Neural cell (in vitro differentiated cells): ENCODE results near the gene SDC3.

Experiments
- EP300 ChIP-seq: fragments of 450-650 bp; conservative IDR thresholded peaks from 2 replicates; pipeline ENCODE4 v1.6.1; 2014; ENCODE audit warnings: antibody characterized with exemption, mild to moderate bottlenecking, moderate library complexity; ENCODE audit not compliant: poor library complexity, severe bottlenecking
- EZH2 ChIP-seq: fragments of 200-600, 300-800 bp; shearing (Covaris generic), sonication (generic); IDR thresholded peaks from 2 replicates; pipeline ENCODE4 v1.6.1; 2014; ENCODE audit warnings: antibody characterized with exemption, low read length, borderline replicate concordance, mild to moderate bottlenecking; ENCODE audit not compliant: insufficient read depth, poor library complexity, severe bottlenecking
- MXI1 ChIP-seq: fragments of 450-650 bp; conservative IDR thresholded peaks from 2 replicates; pipeline ENCODE4 v1.6.1; 2014; ENCODE audit warnings: antibody characterized with exemption, mild to moderate bottlenecking; ENCODE audit not compliant: poor library complexity, severe bottlenecking
- POLR2AphosphoS5 ChIP-seq: IDR thresholded peaks from 2 replicates; pipeline ENCODE4 v1.6.1; 2012
- RAD21 ChIP-seq: fragments of 450-650 bp; conservative IDR thresholded peaks from 2 replicates; pipeline ENCODE4 v1.6.1; 2014; ENCODE audit warnings: antibody characterized with exemption, mild to moderate bottlenecking, moderate library complexity
- TAF1 ChIP-seq: IDR thresholded peaks from 2 replicates; pipeline ENCODE4 v1.6.1; 2012; ENCODE audit warnings: low read depth
- TF ChIP-seq, protein P1 (sequence below): fragments of 450-650 bp; IDR thresholded peaks from 2 replicates; pipeline ENCODE4 v1.5.1; 2014; ENCODE audit warnings: antibody characterized with exemption, mild to moderate bottlenecking, moderate library complexity; ENCODE audit not compliant: poor library complexity, severe bottlenecking
- TF ChIP-seq, protein P2 (sequence below): IDR thresholded peaks from 2 replicates; pipeline ENCODE4 v1.6.1; 2012; ENCODE audit warnings: borderline replicate concordance

DNA sequence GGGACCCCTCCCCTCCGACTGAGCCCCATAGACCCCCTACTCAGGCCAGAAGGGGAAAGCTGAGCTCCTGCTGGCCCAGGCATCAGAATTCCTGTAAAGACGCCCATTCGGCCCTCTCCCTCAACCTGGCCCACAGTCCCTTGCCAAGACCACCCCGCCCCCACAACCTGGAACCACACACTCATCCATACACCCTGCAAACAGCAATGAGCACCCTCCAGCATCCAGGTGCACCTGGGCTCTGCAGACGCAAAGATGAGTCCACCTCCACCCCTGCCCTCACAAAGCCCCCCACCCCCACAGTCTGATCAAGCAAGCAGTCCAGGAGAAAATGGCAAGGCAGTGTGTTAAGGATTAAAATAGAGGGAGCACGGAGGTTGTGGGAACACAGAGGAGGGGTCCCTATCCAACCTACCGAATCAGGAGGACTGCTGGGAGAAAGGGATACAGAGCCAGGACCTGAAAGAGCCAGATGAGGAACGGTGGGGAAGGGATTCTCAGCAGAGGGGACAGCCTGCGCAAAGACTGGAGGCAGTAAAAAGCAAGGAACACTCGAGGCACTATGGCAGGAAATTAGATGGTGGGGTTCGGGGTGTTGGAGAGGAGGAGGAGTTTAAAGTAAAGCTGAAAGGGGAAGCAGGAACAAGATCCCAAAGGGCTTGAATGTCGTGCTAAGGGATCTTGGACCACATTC, 83.7 kb downstream of the SDC3 start:
- TF ChIP-seq, protein P1, sequence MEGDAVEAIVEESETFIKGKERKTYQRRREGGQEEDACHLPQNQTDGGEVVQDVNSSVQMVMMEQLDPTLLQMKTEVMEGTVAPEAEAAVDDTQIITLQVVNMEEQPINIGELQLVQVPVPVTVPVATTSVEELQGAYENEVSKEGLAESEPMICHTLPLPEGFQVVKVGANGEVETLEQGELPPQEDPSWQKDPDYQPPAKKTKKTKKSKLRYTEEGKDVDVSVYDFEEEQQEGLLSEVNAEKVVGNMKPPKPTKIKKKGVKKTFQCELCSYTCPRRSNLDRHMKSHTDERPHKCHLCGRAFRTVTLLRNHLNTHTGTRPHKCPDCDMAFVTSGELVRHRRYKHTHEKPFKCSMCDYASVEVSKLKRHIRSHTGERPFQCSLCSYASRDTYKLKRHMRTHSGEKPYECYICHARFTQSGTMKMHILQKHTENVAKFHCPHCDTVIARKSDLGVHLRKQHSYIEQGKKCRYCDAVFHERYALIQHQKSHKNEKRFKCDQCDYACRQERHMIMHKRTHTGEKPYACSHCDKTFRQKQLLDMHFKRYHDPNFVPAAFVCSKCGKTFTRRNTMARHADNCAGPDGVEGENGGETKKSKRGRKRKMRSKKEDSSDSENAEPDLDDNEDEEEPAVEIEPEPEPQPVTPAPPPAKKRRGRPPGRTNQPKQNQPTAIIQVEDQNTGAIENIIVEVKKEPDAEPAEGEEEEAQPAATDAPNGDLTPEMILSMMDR = no peak
- TF ChIP-seq POLR2AphosphoS5 (peak; percentile 5), RAD21 (no peak), TAF1 (no peak), EP300 (no peak), EZH2 (no peak), MXI1 (no peak)
- TF ChIP-seq, protein P2, sequence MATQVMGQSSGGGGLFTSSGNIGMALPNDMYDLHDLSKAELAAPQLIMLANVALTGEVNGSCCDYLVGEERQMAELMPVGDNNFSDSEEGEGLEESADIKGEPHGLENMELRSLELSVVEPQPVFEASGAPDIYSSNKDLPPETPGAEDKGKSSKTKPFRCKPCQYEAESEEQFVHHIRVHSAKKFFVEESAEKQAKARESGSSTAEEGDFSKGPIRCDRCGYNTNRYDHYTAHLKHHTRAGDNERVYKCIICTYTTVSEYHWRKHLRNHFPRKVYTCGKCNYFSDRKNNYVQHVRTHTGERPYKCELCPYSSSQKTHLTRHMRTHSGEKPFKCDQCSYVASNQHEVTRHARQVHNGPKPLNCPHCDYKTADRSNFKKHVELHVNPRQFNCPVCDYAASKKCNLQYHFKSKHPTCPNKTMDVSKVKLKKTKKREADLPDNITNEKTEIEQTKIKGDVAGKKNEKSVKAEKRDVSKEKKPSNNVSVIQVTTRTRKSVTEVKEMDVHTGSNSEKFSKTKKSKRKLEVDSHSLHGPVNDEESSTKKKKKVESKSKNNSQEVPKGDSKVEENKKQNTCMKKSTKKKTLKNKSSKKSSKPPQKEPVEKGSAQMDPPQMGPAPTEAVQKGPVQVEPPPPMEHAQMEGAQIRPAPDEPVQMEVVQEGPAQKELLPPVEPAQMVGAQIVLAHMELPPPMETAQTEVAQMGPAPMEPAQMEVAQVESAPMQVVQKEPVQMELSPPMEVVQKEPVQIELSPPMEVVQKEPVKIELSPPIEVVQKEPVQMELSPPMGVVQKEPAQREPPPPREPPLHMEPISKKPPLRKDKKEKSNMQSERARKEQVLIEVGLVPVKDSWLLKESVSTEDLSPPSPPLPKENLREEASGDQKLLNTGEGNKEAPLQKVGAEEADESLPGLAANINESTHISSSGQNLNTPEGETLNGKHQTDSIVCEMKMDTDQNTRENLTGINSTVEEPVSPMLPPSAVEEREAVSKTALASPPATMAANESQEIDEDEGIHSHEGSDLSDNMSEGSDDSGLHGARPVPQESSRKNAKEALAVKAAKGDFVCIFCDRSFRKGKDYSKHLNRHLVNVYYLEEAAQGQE = no peak
